ENCODE data around the gene PNPLA2. TPM values are rescaled to one million over a fixed set of nuclear protein-coding genes. Genes with fewer than 3 reads are reported as not detected.

Gene PNPLA2
- polyA plus RNA-seq, 1 experiment = 17.3 TPM

DNA sequence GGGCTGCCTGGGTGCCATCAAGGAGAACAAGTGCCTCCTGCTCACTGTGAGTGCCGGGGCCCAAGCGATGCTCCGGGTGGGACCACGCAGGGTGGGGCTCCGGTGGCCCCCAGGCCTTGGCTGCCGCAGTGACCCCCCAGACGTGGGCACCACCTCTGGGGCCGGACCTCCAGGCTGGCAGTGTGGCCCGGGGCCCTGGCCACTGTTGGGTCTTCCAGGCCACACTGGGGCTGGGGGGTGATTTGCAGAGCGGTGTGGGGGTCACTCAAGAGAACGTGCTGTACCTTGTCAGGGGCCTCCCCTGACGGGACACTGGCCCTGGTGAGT, 43.9 kb downstream of the PNPLA2 start:
- H3K9me3 ChIP-seq (ENCODE audit: control insufficient read depth, insufficient read depth, low read length) = no peaks in the 10 kb centered on the region; the same call in 1 of the 2 replicates
- POLR2A ChIA-PET = no interaction called here
- no peaks in the 10 kb centered on the region for H3K27me3 ChIP-seq (ENCODE audit: control insufficient read depth, insufficient read depth, low read length)
- H3K27ac ChIP-seq (ENCODE audit: low read depth, low read length) = no peak overlapping the region
- TF ChIP-seq, protein P1, sequence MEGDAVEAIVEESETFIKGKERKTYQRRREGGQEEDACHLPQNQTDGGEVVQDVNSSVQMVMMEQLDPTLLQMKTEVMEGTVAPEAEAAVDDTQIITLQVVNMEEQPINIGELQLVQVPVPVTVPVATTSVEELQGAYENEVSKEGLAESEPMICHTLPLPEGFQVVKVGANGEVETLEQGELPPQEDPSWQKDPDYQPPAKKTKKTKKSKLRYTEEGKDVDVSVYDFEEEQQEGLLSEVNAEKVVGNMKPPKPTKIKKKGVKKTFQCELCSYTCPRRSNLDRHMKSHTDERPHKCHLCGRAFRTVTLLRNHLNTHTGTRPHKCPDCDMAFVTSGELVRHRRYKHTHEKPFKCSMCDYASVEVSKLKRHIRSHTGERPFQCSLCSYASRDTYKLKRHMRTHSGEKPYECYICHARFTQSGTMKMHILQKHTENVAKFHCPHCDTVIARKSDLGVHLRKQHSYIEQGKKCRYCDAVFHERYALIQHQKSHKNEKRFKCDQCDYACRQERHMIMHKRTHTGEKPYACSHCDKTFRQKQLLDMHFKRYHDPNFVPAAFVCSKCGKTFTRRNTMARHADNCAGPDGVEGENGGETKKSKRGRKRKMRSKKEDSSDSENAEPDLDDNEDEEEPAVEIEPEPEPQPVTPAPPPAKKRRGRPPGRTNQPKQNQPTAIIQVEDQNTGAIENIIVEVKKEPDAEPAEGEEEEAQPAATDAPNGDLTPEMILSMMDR (IDR thresholded peaks at IDR 0.05; ENCODE audit: low read depth, low read length) = no peak
- no peak overlapping the region for H3K4me3 ChIP-seq (ENCODE audit: low read depth, low read length)
- CTCF ChIA-PET = no interaction called here
- DNase-seq (ENCODE audit: low read depth, low spot score) = no peak

DNA sequence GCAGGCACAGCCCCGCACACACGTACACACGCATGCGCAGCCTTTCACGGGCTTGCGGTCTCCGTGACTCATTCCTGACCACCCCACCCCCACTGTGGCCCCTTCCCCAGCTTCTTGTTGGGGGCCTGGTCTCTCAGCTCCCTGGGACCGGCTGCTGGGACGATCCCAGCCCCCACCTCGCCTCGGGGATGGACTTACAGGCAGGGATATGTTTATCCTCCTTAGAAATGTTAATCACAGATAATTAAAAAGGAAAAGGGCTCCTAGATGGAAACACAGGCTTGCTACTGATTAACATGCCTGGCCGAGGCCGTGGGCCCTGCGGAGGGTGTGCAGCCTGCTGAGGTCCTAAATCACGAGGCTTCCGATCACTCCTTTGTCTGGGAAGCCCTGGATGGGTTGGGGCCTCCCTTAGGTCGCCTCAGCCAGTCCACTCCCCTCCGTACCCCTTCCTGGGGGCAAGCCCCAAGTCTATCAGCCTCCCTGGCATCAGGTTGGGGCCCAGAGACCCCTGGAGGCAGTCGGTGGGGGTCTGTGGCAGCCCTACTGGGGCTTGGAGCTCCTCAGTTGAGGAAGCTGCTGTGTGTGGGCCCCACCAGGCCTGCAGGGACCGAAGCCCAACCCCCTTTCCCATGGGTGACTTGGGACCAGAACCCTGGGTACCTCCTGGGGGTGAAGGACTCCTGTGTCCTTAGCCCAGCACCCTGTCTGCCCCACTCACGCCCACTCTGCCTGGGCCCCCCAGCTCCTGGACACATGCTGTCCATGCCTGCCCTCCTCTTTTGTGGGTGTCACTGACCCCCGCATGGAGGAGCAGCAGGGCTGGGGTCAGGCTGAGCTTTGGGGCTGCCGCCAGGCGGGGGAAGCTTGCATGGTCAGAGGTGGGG, 44.6 kb downstream of the PNPLA2 start:
- CTCF ChIA-PET = no interaction called here
- TF ChIP-seq, protein P1 (IDR thresholded peaks at IDR 0.05; ENCODE audit: low read depth, low read length) = no peak
- no peak for DNase-seq (ENCODE audit: low read depth, low spot score)
- POLR2A ChIA-PET = no interaction called here
- no peaks in the 10 kb centered on the region for H3K27me3 ChIP-seq (ENCODE audit: control insufficient read depth, insufficient read depth, low read length)
- H3K4me3 ChIP-seq (ENCODE audit: low read depth, low read length) = no peak overlapping the region
- no peak overlapping the region for H3K27ac ChIP-seq (ENCODE audit: low read depth, low read length)
- H3K9me3 ChIP-seq (ENCODE audit: control insufficient read depth, insufficient read depth, low read length) = no peaks in the 10 kb centered on the region; the same call in 1 of the 2 replicates

DNA sequence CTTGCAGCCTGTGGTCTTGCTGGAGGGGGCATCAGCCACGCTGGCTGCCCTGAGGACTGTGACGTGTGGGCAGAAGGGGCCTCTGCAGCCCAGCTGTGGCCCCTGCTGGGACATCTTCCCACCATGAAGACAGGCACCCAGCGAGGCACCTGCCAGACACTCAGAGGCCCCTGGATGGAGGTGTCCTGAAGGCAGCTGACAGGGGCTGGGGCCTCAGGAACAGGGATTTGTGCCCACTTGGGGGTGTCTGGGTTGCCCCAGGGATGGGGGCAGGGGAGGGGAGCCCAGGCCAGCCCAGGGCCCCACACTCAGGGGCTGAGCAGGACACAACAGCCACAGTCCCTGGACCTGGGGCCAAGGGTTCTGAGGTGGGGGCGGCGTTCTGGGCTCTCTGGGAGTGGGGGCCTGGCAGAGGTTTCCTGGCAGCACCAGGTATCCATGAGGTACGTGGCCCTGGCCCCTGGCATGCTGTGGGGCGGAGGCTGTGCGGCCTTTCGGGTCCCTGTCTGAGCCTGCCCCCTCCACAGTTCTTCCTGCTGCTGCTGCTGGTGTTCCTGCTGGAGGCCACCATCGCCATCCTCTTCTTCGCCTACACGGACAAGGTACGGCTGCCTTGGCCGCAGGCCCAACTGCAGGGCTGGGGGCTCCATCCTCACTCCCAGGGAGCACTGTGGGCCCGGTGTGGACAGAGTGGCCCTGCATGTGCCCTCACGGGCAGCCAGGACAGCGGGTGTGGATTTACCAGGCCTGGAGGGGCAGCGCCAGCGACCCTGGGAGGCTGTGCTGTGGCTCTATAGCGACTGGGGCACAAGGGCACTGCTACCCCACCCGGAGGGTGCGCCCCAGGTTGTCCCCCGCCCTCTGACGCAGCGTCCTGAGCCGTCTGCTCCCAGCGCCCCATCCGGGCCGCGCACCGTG, 45.5 kb downstream of the PNPLA2 start:
- TF ChIP-seq, protein P1 (IDR thresholded peaks at IDR 0.05; ENCODE audit: low read depth, low read length) = no peak
- POLR2A ChIA-PET = no interaction called here
- no peak for DNase-seq (ENCODE audit: low read depth, low spot score)
- Histone ChIP-seq H3K27ac (ENCODE audit: low read depth, low read length) (no peak overlapping the region), H3K4me3 (ENCODE audit: low read depth, low read length) (no peak overlapping the region), H3K9me3 (ENCODE audit: control insufficient read depth, insufficient read depth, low read length) (no peaks in the 10 kb centered on the region; the same call in 1 of the 2 replicates), H3K27me3 (ENCODE audit: control insufficient read depth, insufficient read depth, low read length) (no peaks in the 10 kb centered on the region)
- CTCF ChIA-PET = no interaction called here

DNA sequence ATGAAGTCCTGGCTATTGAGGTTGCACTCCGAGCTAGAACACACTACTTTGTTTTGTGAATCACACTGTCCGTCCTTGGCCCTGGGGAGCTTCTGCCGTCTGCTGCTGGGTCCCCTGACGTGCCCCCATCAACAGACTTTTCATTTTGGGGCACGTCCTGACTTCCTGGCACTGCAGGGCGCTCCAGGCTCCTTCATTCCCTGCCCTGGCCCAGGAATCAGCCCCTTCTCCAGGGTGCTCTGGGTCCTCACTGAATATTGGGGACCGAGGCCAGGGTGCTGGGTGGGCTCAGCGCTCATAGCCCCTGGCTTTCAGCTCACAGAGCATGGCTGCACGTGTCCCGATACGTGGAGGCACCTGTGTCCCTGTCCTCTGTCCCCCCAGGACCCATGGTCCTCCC, 46.2 kb downstream of the PNPLA2 start:
- ChIA-PET CTCF (no interaction called here), POLR2A (no interaction called here)
- H3K27ac ChIP-seq (ENCODE audit: low read depth, low read length) = no peak overlapping the region
- H3K4me3 ChIP-seq (ENCODE audit: low read depth, low read length) = no peak overlapping the region
- H3K27me3 ChIP-seq (ENCODE audit: control insufficient read depth, insufficient read depth, low read length) = no peaks in the 10 kb centered on the region
- no peaks in the 10 kb centered on the region; the same call in 1 of the 2 replicates for H3K9me3 ChIP-seq (ENCODE audit: control insufficient read depth, insufficient read depth, low read length)
- TF ChIP-seq, protein P1 (IDR thresholded peaks at IDR 0.05; ENCODE audit: low read depth, low read length) = no peak
- no peak for DNase-seq (ENCODE audit: low read depth, low spot score)
